NCI-H510A (cell line): Measurements from ENCODE around the gene POFUT1.
A peak's percentile ranks its signal among the peaks of the same experiment; 100 is the strongest.

Experiments used
- DNase-seq: peaks from one replicate; lab custom pipeline; 2025; lab: John Stamatoyannopoulos, UW

The POFUT1 gene

GRCh38 chr20:32277361-32278198, 69.9 kb downstream of the POFUT1 start, which contains the start of gene KIF3B:
Gene KIF3B, plus strand, starts transcription at chr20:32277651. Its CDS starts 32,127 bp downstream, at chr20:32309778.
- peak; percentile 89 for DNase-seq

- DNase-seq = no peak
These were observed 70.5 kb downstream of the POFUT1 start for GRCh38 chr20:32278199-32278643.

GRCh38 chr20:32281711-32282110, 74.0 kb downstream of the POFUT1 start:
- DNase-seq = no peak

- no peak for DNase-seq
These were observed 74.8 kb downstream of the POFUT1 start for GRCh38 chr20:32282461-32282860.

- no peak for DNase-seq
These were observed 77.5 kb downstream of the POFUT1 start for GRCh38 chr20:32285082-32285620.

- DNase-seq = no peak
These were observed 78.1 kb downstream of the POFUT1 start for GRCh38 chr20:32285621-32286371.

- no peak for DNase-seq
These were observed 79.6 kb downstream of the POFUT1 start for GRCh38 chr20:32287231-32287638.
